GM18517 (cell line): ENCODE data around the gene CHRNB2.
"Not testable (repeated sequence)": the region's sequence is repeated elsewhere in the genome, so short reads cannot be mapped to it uniquely, and the experiment has no call there.

Experiments
- ATAC-seq: cut with Tn5 transposase; IDR thresholded peaks from one replicate; pipeline ENCODE4 v1.9.1; 2021; ENCODE audit warnings: mild to moderate bottlenecking, moderate library complexity; ENCODE audit not compliant: unreplicated experiment

Gene CHRNB2, protein sequence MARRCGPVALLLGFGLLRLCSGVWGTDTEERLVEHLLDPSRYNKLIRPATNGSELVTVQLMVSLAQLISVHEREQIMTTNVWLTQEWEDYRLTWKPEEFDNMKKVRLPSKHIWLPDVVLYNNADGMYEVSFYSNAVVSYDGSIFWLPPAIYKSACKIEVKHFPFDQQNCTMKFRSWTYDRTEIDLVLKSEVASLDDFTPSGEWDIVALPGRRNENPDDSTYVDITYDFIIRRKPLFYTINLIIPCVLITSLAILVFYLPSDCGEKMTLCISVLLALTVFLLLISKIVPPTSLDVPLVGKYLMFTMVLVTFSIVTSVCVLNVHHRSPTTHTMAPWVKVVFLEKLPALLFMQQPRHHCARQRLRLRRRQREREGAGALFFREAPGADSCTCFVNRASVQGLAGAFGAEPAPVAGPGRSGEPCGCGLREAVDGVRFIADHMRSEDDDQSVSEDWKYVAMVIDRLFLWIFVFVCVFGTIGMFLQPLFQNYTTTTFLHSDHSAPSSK

DNA sequence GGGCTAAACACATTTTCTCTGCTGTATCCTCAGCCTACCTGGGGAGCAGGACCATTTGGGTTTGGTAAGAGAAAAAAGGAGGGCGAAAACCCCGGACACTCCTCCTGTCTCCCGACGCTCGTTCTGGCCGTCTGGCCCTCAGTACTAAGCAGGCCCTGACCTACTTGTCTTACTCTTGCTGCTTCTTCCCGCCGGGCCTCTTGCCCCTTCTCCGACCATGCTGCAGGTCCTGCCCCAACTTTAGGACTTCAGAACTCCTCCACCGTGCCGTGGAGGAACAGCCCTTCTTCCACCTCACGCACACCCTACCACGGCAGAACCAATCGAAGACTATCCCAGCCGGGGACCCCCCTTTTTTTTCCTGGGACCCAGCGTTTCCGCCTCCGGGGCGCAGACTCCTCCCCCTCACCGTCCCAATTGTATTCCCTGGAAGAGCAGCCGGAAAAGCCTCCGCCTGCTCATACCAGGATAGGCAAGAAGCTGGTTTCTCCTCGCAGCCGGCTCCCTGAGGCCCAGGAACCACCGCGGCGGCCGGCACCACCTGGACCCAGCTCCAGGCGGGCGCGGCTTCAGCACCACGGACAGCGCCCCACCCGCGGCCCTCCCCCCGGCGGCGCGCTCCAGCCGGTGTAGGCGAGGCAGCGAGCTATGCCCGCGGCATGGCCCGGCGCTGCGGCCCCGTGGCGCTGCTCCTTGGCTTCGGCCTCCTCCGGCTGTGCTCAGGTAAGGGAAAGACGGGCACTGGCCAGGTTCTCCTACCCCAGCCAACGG lies at the start of gene CHRNB2:
Gene CHRNB2 (plus strand): TSS at position 393 of the 771 bp plus-strand sequence. CDS start 267 bp downstream, at position 660.
- ATAC-seq: no peak

DNA sequence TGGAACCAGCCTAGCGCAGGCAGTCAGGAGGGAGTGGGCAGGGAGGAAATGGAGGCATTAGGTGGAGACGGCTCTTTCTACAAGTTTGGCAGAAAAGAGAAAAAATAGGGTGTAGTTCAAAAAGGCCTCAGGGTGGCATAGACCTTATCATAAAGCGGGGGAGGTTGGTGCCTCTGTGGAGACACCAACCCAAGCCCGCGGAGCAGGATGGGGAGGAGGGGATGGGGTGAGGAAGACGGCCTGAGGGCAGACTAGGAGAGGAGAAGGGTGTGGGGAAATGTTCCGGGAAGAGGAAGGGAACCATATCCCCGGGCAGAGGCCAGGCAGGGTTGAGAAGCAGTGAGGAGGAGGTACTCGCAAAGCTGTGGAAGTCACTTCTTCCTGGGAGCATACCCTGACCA lies 48.0 kb upstream of the CHRNB2 start:
- no peak for ATAC-seq

DNA sequence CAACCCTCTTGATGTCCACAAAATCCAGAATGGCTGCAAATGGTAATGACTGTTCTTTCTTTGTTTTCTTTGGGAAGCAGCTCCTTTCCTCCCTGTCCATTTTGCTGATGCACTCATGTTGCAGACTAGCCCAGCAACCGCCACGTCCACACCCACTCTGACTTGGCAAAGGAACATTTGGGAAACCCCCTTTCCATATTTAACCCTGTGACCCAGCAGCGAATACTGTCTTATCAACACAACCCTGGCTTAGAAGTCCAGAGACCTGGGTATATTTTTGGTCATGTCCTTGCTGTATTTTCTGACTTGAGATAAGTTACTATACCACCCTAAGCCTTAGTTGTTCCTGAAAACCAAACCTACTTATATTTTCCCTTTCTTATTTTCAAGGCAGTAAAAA lies 47.2 kb upstream of the CHRNB2 start:
- no peak for ATAC-seq

DNA sequence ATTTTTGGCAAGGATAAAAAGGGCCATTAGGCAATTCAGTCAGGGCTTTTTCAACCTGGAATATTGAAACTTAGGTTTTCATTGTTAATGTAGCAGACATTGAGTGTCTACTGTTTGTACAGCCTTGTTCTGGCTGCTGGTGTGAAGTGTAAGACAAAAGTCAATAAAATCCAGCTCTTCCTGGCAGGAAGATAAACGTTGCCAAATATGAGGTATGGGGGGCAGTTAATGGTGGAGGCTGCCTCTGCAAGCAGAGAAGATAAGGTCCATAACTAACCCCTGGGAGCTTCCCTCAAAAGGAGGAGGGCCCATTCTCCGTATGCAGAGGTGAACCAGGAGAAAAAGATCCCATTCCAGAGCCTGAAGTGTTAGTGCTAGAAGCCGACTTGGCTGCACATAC lies 45.9 kb upstream of the CHRNB2 start:
- ATAC-seq: no peak

DNA sequence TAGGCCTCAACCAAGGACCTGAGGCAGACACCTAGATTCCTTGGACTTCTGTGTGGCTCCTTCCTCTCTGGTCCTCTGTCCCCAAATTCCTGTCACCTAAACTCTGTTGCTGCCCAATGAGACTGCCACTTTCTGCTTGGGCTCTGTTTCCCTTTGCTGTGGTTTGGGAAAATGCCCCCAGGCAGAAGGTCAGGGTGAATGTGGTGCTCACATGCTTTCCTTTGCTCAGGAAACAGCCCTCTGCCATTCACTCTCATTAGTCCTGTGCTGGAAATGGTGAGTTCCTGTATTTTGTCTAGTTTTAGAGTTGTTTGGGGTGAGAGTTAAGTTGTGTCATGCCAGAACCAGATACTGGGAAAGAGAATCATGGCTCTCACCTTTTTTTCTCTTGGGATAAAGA lies 42.7 kb upstream of the CHRNB2 start:
- no peak for ATAC-seq

DNA sequence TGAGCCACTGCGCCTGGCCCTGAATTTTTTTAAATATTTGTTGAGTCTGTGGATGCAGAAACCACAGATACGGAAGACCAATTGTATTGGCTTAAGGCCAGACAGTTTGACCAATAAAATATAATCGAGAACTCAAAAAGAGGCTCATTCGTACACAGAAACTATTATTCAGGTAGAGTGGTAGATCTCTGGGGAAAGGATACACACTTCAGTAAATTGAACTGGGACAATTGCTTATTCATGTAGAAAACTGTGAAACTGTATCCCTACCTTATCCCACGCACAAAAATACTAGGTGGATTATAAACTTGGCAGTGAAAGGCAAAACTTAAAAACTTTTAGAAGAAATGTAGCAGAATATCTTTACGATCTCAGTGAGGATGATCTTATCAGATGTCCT lies 40.4 kb upstream of the CHRNB2 start:
- no peak for ATAC-seq

DNA sequence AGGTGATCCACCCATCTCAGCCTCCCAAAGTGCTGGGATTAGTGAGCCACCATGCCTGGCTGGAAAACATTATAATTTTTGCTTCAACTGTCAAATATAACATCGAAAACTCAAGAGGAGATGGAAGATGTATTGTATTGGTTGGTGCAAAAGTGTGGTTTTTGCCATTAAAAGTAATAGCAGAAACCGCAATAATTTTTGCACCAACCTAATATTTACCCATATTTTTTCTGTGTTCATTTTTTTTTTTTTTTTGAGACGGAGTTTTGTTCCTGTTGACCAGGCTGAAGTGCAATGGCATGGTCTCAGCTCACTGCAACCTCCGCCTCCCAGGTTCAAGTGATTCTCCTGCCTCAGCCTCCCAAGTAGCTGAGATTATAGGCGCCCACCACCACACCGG lies 38.3 kb upstream of the CHRNB2 start:
- no peak for ATAC-seq

DNA sequence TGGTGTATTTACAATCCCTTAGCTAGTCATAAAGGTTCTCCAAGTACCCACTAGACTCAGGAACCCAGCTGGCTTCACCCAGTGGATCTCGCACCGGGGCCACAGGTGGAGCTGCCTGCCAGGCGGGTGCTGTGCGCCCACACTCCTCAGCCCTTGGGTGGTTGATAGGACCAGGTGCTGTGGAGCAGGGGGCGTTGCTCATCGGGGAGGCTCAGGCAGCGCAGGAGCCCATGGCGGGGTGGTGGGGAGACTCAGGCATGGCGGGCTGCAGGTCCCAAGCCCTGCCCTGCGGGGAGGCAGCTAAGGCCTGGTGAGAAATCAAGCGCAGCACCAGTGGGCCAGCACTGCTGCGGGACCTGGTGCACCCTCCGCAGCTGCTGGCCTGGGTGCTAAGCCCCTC lies 35.6 kb upstream of the CHRNB2 start:
- ATAC-seq: not testable (repeated sequence)

DNA sequence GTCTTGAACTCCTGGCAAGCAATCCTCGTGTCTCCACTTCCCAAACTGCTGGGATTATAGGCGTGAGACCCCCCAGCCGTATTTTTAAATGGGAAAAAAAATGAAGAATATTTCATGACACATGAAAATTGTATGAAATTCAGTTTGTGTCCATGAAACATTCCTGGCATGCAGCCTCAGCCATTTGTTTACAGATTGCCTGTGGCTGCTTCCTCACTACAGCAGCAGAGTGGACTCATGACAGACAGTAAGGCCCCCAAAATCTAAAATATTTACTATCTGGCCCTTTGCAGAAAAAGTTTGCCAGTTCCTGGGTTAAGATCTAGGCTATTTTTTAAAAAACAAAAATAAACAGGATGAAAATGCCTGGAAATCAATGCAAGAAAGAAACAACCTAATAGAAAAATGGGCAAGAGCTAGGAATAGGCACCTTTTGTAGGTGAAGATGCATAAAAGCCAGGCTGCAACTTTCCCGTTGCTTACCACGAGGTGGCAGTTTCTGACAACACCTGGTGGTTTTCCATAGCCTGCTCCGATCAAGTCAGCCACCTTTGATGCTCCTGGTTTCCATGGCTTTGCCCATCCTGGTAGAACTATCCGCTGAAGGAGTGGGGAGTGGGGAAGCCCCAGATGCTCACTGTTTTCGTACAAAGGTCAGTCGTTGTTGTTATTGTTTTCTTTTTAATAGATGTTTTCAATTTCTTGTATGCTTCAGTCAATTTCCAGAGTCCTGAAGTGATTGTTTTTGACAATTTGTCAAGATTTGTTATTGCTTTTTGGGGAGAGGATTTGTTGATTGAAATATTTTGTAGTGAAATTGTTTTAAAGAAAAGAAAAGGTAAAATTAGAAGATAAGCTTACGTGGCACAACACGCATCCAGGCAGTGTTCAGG lies 33.4 kb upstream of the CHRNB2 start:
- ATAC-seq: no peak

DNA sequence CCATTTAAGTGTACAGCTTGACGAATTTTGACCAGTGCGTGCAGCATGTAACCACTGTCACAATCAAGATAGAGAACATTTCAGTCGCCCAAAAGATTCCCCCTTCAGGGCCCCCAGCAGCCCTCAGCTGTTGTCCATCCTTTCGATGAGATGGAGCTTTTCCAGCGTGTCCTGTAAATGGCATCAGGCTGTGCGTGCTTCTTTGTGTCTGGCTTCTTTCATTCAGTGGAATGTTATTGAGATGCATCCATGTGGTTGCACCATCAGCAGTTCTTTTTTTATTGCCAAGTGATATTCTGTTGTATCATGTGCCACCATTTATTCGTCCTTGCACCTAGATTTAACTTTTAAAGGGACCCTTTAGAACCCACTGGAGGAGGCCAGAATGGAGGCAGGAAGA lies 31.0 kb upstream of the CHRNB2 start:
- ATAC-seq: no peak

DNA sequence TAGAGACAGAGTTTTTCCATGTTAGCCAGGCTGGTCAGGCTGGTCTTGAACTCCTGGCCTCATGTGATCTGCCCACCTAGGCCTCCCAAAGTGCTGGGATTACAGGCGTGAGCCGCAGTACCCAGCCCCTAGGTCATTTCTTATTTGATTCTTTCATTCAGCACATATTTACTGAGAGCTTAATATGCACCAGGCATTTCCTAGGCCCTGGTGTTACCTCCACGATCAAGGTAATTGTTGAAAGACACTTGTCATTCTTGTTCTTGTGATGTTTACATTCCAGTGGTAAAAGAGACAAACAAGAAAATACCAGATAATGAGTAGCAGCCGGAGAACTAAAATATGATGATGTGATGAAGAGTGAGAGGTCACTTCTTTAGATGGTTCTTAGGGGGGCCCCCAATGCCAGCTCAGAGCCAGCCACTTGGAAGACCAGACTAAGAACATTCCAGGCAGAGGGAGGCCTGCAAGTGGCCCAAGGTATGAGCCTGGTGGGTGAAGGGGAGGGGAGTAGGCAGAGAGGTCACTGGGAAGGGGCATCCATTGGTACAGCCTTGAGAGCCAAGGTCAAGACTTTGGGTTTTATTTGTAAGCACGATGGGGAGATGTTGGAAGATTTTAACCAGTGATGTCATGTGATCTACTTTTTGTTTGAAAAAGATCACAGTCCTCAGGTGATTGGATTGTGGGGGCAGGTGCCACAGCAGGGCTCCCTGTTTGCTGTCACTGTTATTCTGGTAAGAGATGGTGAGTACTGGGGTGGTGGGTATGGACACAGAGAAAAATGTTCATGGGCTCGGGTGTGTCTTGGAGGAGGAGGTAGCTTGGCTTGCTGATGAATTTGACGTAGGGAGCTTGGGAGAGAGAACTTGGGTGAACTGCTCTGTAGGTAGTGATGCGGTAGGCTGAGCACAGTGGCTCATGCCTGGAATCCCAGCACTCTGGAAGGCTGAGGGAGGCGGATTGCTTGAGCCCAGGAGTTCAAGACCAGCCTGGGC lies 27.8 kb upstream of the CHRNB2 start:
- no peak for ATAC-seq

DNA sequence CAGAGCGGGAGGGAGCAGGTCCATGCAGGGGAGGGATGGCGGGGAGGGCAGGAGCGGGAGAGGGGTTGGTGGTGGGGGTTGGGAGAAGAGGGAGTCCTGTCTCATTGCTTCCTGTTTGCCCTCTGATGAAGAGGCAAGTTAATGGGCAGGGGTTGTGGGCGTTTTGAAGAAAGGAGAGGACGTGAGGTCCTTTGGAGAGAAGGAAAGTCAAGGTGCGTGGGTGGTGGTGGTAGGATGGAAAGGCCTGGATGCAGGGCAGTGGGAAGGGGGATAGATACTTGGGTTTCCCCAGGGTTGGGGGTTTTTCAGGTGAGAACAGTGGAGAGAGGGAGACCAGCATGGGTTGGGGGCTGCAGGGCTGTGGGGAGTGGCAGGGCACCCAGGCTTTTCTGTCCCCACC lies 26.3 kb upstream of the CHRNB2 start:
- ATAC-seq: no peak

DNA sequence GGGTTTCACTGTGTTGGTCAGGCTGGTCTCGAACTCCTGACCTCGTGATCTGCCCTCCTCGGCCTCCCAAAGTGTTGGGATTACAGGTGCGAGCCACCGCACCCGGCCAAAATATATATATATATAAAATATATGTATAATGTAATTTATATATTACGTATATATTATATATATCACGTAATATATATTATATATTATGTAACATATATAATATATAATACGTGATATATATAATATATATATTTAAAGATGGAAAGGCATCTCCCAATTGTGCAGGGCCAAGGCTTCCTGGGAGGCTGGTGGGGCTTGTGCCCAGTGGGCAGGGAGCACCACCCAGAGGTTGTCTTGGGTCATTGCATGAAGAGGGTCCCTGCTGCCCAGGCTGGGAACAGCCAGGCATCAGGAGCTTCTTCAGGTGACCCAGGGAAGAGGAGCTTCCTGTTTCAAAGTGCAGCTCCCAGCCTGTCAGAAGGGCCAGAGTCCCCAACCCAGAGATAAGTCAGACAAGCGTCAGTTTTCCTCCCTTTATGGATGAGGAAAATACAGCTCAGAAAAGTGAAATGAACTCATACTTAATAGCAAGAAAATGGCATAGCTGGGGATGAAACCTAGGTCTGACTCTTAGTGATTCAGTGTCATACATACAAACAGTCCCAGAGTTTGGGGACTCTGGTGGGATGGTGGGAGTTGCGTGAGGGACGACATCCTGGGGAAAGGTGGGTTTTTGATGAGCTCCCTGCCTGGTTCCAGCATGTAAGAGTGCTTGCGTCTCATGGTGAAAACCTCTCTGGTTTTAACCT lies 21.1 kb upstream of the CHRNB2 start:
- no peak for ATAC-seq

DNA sequence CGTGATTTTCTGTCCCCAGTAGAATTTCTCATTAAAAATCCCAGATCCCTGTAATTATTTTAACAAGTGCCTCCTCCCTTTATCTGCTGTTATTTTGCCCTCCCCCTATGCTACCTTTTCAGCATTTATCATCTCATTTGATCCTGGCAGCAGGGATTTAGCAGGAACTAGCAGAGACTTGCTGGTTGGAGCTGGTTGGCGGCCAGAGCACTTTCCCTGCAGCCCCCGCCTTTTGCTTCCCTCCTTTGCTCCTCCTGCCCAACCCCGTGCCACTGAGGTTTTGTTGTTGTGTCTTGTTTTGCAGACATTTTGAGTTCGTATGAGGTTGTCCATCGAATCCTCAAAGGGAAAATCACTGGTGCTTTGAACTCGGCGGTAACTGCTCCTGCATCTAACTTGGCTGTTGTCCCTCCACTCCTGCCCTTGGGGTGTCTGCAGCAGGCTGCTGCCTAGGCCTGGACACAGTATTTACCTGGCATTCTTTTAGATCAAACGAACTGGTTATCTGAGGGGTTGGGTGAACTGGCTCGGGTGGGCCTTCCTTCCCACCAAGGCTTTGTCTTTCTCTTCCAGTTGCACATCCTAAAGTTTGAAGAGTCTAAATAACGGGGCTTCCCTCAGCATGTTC lies 20.4 kb upstream of the CHRNB2 start:
- no peak for ATAC-seq

DNA sequence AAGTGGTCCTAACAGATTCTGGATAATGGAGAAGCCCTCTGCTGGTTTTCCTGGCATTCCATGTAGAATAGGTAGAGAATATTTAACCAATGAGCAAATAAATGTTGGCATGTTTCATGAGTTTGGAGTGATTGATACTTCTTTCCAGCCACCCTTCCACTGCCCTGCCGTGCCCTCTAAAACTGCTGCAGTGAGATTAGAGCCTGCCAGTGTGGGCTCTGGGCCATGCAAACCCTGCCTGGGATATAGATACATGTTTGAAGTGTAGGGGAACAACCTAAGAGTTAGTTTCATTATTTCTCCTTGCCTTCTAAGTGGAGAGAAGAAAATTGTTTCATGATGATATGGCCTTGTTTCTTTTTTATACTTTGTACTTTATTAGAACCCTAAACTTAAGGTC lies 19.6 kb upstream of the CHRNB2 start:
- no peak for ATAC-seq

DNA sequence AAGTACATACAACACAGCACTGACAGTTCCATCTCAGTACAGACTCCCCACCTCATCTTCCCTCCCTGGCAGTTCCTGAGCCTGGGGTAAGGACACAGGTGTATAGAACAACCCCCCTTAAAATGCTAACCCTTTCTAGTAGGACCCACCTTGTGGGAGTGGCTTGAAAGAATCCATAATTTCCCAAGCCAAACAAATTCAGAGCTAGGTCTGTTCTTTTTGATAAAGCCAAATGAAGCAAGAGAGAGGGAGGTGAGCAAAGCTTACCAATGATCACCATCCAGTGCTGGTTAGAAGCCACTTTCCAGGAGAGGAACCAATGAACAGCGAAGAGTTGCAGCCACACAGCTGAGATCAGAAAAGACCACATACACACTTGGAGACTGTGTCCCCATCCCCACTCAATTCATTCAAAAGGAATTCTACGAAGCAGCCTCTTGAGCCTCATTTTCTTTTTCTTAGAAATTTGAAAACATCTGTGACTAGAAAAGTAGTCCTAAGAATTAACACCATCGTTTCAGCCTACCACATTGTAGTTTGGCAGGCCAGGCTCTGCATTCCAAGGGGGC lies 18.3 kb upstream of the CHRNB2 start:
- no peak for ATAC-seq

DNA sequence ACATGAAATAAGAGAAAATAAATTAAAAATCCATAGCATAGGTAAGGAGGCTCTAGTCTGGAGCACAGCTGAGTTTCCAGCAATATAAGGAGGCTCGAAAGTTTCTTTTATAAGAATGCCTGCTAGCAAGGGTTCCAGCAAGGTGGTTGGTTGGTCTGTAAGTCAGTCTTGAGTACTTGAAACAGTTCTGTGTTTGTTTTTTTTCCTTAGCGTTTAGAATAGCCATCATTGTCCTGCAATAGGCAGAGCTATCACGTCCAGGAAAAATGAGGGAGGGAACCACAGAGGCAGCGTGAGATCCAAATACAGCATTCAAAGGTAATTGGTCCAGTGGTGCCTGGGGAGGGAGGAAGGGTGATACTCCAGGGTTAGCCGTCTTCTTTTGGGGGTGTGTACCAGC lies 17.5 kb upstream of the CHRNB2 start:
- no peak for ATAC-seq

DNA sequence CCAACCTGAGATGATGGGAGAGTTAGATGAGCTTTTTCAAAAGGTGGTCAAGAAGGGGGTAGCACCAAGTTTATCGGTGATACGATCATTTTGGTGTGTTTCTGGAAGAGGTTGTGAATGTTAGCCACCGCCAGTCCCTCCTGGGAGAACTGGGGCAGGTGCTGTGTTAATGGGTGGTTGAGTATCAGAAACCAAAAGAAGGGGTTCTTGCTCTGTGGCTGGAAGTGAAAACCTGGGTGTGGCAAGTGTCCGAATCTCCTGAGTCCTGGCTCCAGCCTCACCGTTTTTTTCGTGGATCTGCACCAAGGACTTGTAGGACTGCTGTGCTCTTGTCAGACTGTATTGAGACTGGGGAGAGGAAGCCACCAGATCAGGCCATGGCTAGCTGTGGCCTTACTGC lies 16.9 kb upstream of the CHRNB2 start:
- ATAC-seq: no peak
